HCT116 (cell line): ENCODE measurements around the gene MFSD6. TPM values are rescaled to one million over a fixed set of nuclear protein-coding genes. Genes with fewer than 3 reads are reported as not detected.

ENCODE experiments used
- ATAC-seq: fragments of 200-7000 bp; cut with Tn5 transposase; 2 replicates; pipeline ENCODE4 v1.9.1; 2020; ENCODE audit warnings: mild to moderate bottlenecking, moderate library complexity
- BruUV-seq: library from RNA; stranded (reverse); fragments of 400-500 nt; replicated peaks from 2 replicates; lab custom pipeline; 2021; lab: Mats Ljungman, UMichigan
- CTCF ChIA-PET: fragments of 300-600 bp; sonication (Branson Sonifier 250); formaldehyde crosslinking; loops from one replicate; lab custom pipeline; 2021; ENCODE audit warnings: antibody characterized with exemption; lab: Charles Lee
- POLR2A ChIA-PET: fragments of 300-600, 350-600 bp; sonication (Branson Sonifier 250); formaldehyde crosslinking; loops from one replicate; lab custom pipeline; 2021; ENCODE audit warnings: antibody characterized with exemption; lab: Charles Lee
- RAD21 ChIA-PET, 2 experiments: fragments of 300-600 bp; sonication (Branson Sonifier 250); formaldehyde crosslinking; loops; one replicate each; lab custom pipeline; 2023; ENCODE audit warnings: low total read pairs in 2 of 2; ENCODE audit not compliant: uncharacterized antibody in 2 of 2, unreplicated experiment in 2 of 2, low non-redundant PET in 1 of 2; lab: Charles Lee
- DNase-seq: peaks from one replicate; pipeline ENCODE4 v3.0.0-alpha.2; 2010; ENCODE audit warnings: low read depth, low spot score
- H2AFZ ChIP-seq: fragments of 200-600 bp; shearing (Covaris generic), sonication (generic); 2 replicates; pipeline ENCODE4 v1.6.1; 2017; ENCODE audit warnings: low read depth, mixed run types, mixed read lengths, antibody characterized with exemption, low read length; ENCODE audit not compliant: poor library complexity, severe bottlenecking
- H3K27ac ChIP-seq: 2 replicates; pipeline ENCODE4 v1.5.1; 2012; ENCODE audit warnings: low read depth, low read length
- H3K27me3 ChIP-seq: fragments of 200-600 bp; sonication (generic); 2 replicates; pipeline ENCODE4 v1.6.1; 2016; ENCODE audit warnings: mixed run types, low read length, mixed read lengths; ENCODE audit not compliant: insufficient read depth
- H3K36me3 ChIP-seq, 2 experiments: fragments of 200-500 bp in 1 of 2; fragments of 200-600 bp in 1 of 2; sonication (Bioruptor generic) in 1 of 2; sonication (generic) in 1 of 2; 2 replicates each; pipeline versions ENCODE4 v1.5.1 to v1.6.1; 2014 to 2016; ENCODE audit warnings: low read length in 2 of 2, inconsistent platforms in 1 of 2, mixed read lengths in 1 of 2, mixed run types in 1 of 2; ENCODE audit not compliant: insufficient read depth in 2 of 2, control insufficient read depth in 1 of 2
- H3K4me1 ChIP-seq, 2 experiments: fragments of 200-600 bp in 1 of 2; sonication (generic) in 1 of 2; 2 replicates each; pipeline versions ENCODE4 v1.5.1 to v1.6.1; 2012 to 2017; ENCODE audit warnings: low read length in 2 of 2, inconsistent platforms in 1 of 2, mild to moderate bottlenecking in 1 of 2, mixed read lengths in 1 of 2, mixed run types in 1 of 2, moderate library complexity in 1 of 2; ENCODE audit not compliant: insufficient read depth in 2 of 2, control insufficient read depth in 1 of 2
- H3K4me2 ChIP-seq: fragments of 200-600 bp; sonication (generic); 2 replicates; pipeline ENCODE4 v1.6.1; 2017; ENCODE audit warnings: mixed run types, low read length, mixed read lengths
- H3K4me3 ChIP-seq, 2 experiments: fragments of 200-600 bp in 1 of 2; sonication (generic) in 1 of 2; replicated peaks in 1 of 2; 2 replicates each; pipeline ENCODE4 v1.5.1; 2011 to 2016; ENCODE audit warnings: low read length in 2 of 2, control low read depth in 1 of 2, low read depth in 1 of 2, mild to moderate bottlenecking in 1 of 2, mixed read lengths in 1 of 2, mixed run types in 1 of 2
- H3K79me2 ChIP-seq: fragments of 200-600 bp; sonication (generic); 2 replicates; pipeline ENCODE4 v1.6.1; 2017; ENCODE audit warnings: mild to moderate bottlenecking, mixed run types, low read length, moderate library complexity, mixed read lengths; ENCODE audit not compliant: insufficient read depth
- H3K9ac ChIP-seq: fragments of 200-600 bp; sonication (generic); 2 replicates; pipeline ENCODE4 v1.6.1; 2016; ENCODE audit warnings: low read length, mixed read lengths
- H3K9me2 ChIP-seq: fragments of 200-600 bp; sonication (generic), shearing (Covaris generic); 2 replicates; pipeline ENCODE4 v1.6.1; 2017; ENCODE audit warnings: mixed run types, mild to moderate bottlenecking, moderate library complexity; ENCODE audit not compliant: insufficient read depth
- H3K9me3 ChIP-seq, 2 experiments: fragments of 200-500 bp in 1 of 2; fragments of 200-600 bp in 1 of 2; sonication (Bioruptor generic) in 1 of 2; sonication (generic) in 1 of 2; 2 replicates each; pipeline ENCODE4 v1.6.1; 2014 to 2017; ENCODE audit warnings: low read length in 2 of 2, mixed read lengths in 2 of 2, inconsistent platforms in 1 of 2, low read depth in 1 of 2, mild to moderate bottlenecking in 1 of 2, mixed run types in 1 of 2, moderate library complexity in 1 of 2; ENCODE audit not compliant: control insufficient read depth in 1 of 2, insufficient read depth in 1 of 2
- H4K20me1 ChIP-seq: fragments of 200-600 bp; sonication (generic), shearing (Covaris generic); 2 replicates; pipeline ENCODE4 v1.6.1; 2017; ENCODE audit warnings: mixed run types, mild to moderate bottlenecking, moderate library complexity; ENCODE audit not compliant: insufficient read depth
- ATF3 ChIP-seq: IDR thresholded peaks from 2 replicates; pipeline ENCODE4 v1.6.1; 2012
- CBX3 ChIP-seq: IDR thresholded peaks from 2 replicates; pipeline ENCODE4 v1.6.1; 2012; ENCODE audit warnings: low read depth
- CTCF ChIP-seq, 3 experiments: fragments of 200-600 bp in 1 of 3; sonication (generic) in 1 of 3; IDR thresholded peaks in 2 of 3; conservative IDR thresholded peaks in 1 of 3; 2 replicates each; pipeline ENCODE4 v1.5.1; 2012 to 2017; ENCODE audit warnings: low read depth in 2 of 3, low read length in 2 of 3, antibody characterized with exemption in 1 of 3, borderline replicate concordance in 1 of 3, control low read depth in 1 of 3, mild to moderate bottlenecking in 1 of 3, mixed read lengths in 1 of 3, mixed run types in 1 of 3, moderate library complexity in 1 of 3; ENCODE audit not compliant: insufficient read depth in 1 of 3
- JUND ChIP-seq: IDR thresholded peaks from 2 replicates; pipeline ENCODE4 v1.6.1; 2012
- POLR2A ChIP-seq: IDR thresholded peaks from 2 replicates; pipeline ENCODE4 v1.7.0; 2011; ENCODE audit warnings: borderline replicate concordance; ENCODE audit not compliant: insufficient read depth, insufficient read length; ENCODE audit errors: extremely low read depth
- POLR2AphosphoS5 ChIP-seq: IDR thresholded peaks from 2 replicates; pipeline ENCODE4 v1.6.1; 2011; ENCODE audit warnings: mild to moderate bottlenecking, low read depth, low read length, moderate library complexity
- REST ChIP-seq: IDR thresholded peaks from 2 replicates; pipeline ENCODE4 v1.6.1; 2012; ENCODE audit warnings: low read depth
- SP1 ChIP-seq: IDR thresholded peaks from 2 replicates; pipeline ENCODE4 v1.6.1; 2012; ENCODE audit warnings: low read depth
- SRF ChIP-seq: IDR thresholded peaks from 2 replicates; pipeline ENCODE4 v1.6.1; 2012; ENCODE audit warnings: low read depth
- TCF7L2 ChIP-seq: IDR thresholded peaks from 2 replicates; pipeline ENCODE4 v1.7.0; 2011; ENCODE audit warnings: borderline replicate concordance, inconsistent platforms; ENCODE audit not compliant: insufficient read depth, insufficient read length; ENCODE audit errors: extremely low read depth
- intact Hi-C: fragments of 100-400 bp; cut with micrococcal nuclease; formaldehyde crosslinking; loops from 2 replicates; pipeline ENCODE4 v1.10.0; 2022
- total RNA-seq: library from RNA; stranded (reverse); gene quantifications from one replicate; pipeline ENCODE4 v1.2.1, GENCODE V29; 2021; ENCODE audit not compliant: unreplicated experiment

The MFSD6 gene
- total RNA-seq, 1 experiment from 2014 or later: 18.6 TPM

- POLR2A ChIA-PET: no interaction called here
- RAD21 ChIA-PET: no interaction called here
- TF ChIP-seq CBX3 (no peak), POLR2A (no peak), JUND (no peak), SP1 (no peak), ATF3 (no peak), CTCF (IDR thresholded peaks at IDR 0.05 in 2 of 3, conservative IDR thresholded peaks at IDR 0.05 in 1 of 3; ENCODE audit: borderline replicate concordance in 1 of 3, insufficient read depth in 1 of 3, low read depth in 2 of 3, low read length in 2 of 3) (no peak), TCF7L2 (no peak), SRF (no peak), REST (no peak), POLR2AphosphoS5 (no peak)
- TF ChIP-seq, all 23 proteins: peak for 0
- Histone ChIP-seq H3K9me2 (no peaks in the 10 kb centered on the region), H3K36me3 (0 out of 4 replicates have a peak, but pooled peaks cover 0 to 4% of the 10 kb centered on the region in 2 experiments), H3K27ac (no peak overlapping the region), H4K20me1 (no peaks in the 10 kb centered on the region), H3K79me2 (no peaks in the 10 kb centered on the region), H3K9ac (no peak overlapping the region), H3K4me1 (no peaks in the 10 kb centered on the region), H3K9me3 (no peaks in the 10 kb centered on the region), H2AFZ (no peak overlapping the region), H3K4me2 (no peak overlapping the region), H3K4me3 (no peak overlapping the region), H3K27me3 (no peaks in the 10 kb centered on the region)
- intact Hi-C loops: no loop called here
- no TSS peak for BruUV-seq
- ATAC-seq (no peak), DNase-seq (no peak)
- CTCF ChIA-PET: interaction anchor here (1.0 to 1.2 kb wide), 2 partner anchors 38 to 706 kb away, joined by 3 read pairs; no protein-coding TSS in a partner anchor
Measured at GRCh38 chr2:190367091-190367490, 41.1 kb upstream of the MFSD6 start.
